ENCODE results near the gene MAPK10. TPM values are rescaled to one million over a fixed set of nuclear protein-coding genes. Genes with fewer than 3 reads are reported as not detected.

Gene MAPK10
- total and polyA plus RNA-seq, 2 of the 8 experiments (the other 6 are each of a cell fraction or from before 2014, with no cell fraction given) = 2.5 to 3.1 TPM

DNA sequence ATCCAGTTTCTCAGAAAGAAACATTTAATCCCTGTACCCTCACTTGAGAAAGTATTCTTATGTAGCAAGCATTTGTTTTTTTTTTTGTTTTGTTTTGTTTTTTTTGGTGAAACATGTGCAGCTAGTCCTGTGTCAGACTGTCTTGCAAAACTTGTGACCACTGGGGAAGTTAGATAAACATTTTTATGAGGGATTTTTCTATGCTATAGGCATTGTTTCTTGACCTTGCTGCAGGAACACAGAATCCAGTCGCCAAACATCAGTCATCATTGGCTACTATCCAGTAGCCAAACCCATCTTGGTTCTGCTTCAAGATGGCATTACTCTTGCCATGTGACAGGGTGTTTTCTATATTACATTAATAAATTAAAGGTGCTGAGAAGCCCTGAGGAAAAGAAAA, 7.7 kb upstream of the MAPK10 start (continued):
- TF ChIP-seq NRF1 (IDR thresholded peaks at IDR 0.05; ENCODE audit: low read depth, low read length) (no peak), GTF2F1 (IDR thresholded peaks at IDR 0.05; ENCODE audit: borderline replicate concordance, low read depth, low read length) (no peak)
